ENCODE results near the gene MCCC1. TPM values are rescaled to one million over a fixed set of nuclear protein-coding genes. Genes with fewer than 3 reads are reported as not detected.
"Not testable (repeated sequence)": the region's sequence is repeated elsewhere in the genome, so short reads cannot be mapped to it uniquely, and the experiment has no call there.

MCCC1 gene
- total RNA-seq, 1 experiment from 2014 or later = 32.3 TPM

- no peak for DNase-seq (ENCODE audit: low read depth)
Observed at GRCh38 chr3:183046883-183047282, 52.4 kb downstream of the MCCC1 start.

GRCh38 chr3:183044547-183045229, 54.6 kb downstream of the MCCC1 start:
- DNase-seq (ENCODE audit: low read depth) = no peak

GRCh38 chr3:183038757-183039156, 60.5 kb downstream of the MCCC1 start:
- no peak for DNase-seq (ENCODE audit: low read depth)

- DNase-seq (ENCODE audit: low read depth) = no peak
Observed at GRCh38 chr3:183038221-183038620, 61.1 kb downstream of the MCCC1 start.

- DNase-seq (ENCODE audit: low read depth) = no peak
Observed at GRCh38 chr3:183033746-183034145, 65.5 kb downstream of the MCCC1 start.

GRCh38 chr3:183032880-183033555, 66.3 kb downstream of the MCCC1 start:
- no peak for DNase-seq (ENCODE audit: low read depth)

- no peak for DNase-seq (ENCODE audit: low read depth)
Observed at GRCh38 chr3:183031826-183032225, 67.5 kb downstream of the MCCC1 start.

GRCh38 chr3:183028416-183028815, 70.9 kb downstream of the MCCC1 start:
- no peak for DNase-seq (ENCODE audit: low read depth)

- no peak for DNase-seq (ENCODE audit: low read depth)
Observed at GRCh38 chr3:183027276-183027675, 72.0 kb downstream of the MCCC1 start.

GRCh38 chr3:183022936-183023516, 76.3 kb downstream of the MCCC1 start:
- no peak for DNase-seq (ENCODE audit: low read depth)

- DNase-seq (ENCODE audit: low read depth) = no peak
Observed at GRCh38 chr3:183018421-183019192, 80.7 kb downstream of the MCCC1 start.

GRCh38 chr3:183015185-183015584, 84.1 kb downstream of the MCCC1 start:
- DNase-seq (ENCODE audit: low read depth) = no peak

GRCh38 chr3:183013856-183014255, 85.4 kb downstream of the MCCC1 start:
- no peak for DNase-seq (ENCODE audit: low read depth)

GRCh38 chr3:183013074-183013473, 86.2 kb downstream of the MCCC1 start:
- no peak for DNase-seq (ENCODE audit: low read depth)

GRCh38 chr3:183008800-183009199, 90.5 kb downstream of the MCCC1 start:
- no peak for DNase-seq (ENCODE audit: low read depth)

GRCh38 chr3:183008303-183008702, 91.0 kb downstream of the MCCC1 start:
- no peak for DNase-seq (ENCODE audit: low read depth)

GRCh38 chr3:183006396-183007002, 92.8 kb downstream of the MCCC1 start:
- DNase-seq (ENCODE audit: low read depth) = no peak

GRCh38 chr3:182999767-183000166, 99.5 kb downstream of the MCCC1 start:
- DNase-seq (ENCODE audit: low read depth) = no peak

GRCh38 chr3:182993486-182994201, 105.7 kb downstream of the MCCC1 start:
- DNase-seq (ENCODE audit: low read depth) = not testable (repeated sequence)

GRCh38 chr3:182989566-182989965, 109.7 kb downstream of the MCCC1 start:
- DNase-seq (ENCODE audit: low read depth) = no peak

GRCh38 chr3:182986021-182986420, 113.3 kb downstream of the MCCC1 start:
- DNase-seq (ENCODE audit: low read depth) = no peak

All from Daoy (cell line).